Activated CD4-positive, alpha-beta T cell treated with anti-CD3 and anti-CD28 coated beads, Interleukin-2, amount 50 U/mL, for 16 hours (primary cell): ENCODE measurements around the gene ERBB3.

Source experiments
- DNase-seq: peaks from one replicate; pipeline ENCODE4 v3.0.0-alpha.2; 2020

The ERBB3 gene

DNA sequence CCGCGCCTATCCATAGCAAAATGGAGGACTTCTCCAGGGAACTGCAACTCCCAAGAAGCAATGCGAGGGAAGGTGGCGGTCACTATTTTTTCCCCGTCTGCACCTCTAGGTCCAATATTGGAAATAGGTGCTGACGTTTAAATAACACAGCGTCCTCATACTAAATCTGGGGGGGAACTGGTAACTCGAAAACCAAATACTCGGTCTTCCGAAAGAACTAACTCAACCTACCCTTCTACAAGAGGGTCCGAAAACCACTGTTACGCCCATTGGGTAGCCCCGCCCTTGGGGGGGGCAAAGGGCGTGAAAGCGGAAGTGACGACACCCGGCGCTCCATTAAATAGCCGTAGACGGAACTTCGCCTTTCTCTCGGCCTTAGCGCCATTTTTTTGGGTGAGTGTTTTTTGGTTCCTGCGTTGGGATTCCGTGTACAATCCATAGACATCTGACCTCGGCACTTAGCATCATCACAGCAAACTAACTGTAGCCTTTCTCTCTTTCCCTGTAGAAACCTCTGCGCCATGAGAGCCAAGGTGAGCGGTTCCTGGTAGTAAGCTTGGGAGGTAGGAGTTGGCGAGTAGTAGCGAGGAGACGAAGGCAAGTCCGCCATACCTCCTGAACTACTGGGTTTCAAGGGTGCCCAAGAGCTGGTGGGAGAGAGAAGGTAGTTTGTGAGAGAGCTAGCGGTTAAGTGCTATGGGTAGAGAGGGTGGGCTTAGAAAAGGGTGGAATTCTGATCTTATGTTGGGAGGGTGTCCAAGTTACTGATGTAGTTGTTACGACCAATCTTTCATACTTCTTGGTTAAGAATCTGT lies 36.5 kb downstream of the ERBB3 start, which contains the start of gene RPL41:
Gene RPL41, plus strand, starts transcription at position 367 of the 815 bp plus-strand sequence.
- DNase-seq: peak; percentile 95

GRCh38 chr12:56117082-56117706 lies 37.2 kb downstream of the ERBB3 start:
- peak; percentile 29 for DNase-seq

DNA sequence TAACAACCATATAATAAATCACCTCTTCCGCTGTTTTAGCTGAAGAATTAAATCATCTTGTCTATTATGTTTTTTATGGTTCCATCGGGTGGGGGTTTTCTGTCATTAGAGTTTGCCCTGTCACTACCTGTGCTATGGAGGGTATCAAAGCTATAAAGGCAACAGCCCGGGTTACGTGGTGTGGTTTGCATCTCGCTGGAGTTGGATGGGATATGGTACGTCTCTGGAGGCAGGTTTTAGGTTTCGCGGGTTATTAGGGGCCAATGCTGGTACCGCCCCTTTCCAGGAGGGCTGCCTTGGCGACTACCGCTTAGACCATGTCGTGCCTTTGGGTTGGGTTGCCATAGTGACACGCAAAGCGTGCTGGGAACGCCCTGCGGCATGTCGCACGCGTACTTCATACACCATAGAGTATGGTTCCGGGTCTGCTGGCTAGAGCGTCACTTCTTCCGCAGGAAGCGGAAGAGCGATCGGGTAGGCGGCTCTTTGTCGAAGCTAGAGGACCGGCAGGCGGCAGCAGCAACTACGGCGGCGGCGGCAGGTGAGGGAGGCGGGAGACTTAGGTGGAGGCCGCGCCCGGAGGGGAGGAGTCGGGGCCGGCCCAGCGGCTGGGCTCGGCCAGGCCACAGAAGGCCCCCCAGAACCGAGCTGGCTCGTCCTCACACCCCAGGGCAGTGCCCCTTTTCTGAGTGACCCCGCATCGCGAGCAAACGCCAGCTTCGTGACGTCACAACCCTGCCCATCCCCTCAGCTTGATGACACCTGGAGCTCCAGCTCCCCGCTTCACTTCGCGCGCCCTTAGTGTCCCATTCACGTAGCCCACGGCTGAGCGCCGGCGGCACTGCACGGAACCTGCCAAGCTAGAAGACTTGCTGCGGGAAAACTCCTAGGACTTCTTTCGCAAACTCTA lies 38.1 kb downstream of the ERBB3 start, which contains the start of gene ZC3H10:
Gene ZC3H10, plus strand, starts transcription at position 489 of the 910 bp plus-strand sequence. CDS start 2,297 bp downstream, outside the sequence.
- DNase-seq: peak; percentile 100

DNA sequence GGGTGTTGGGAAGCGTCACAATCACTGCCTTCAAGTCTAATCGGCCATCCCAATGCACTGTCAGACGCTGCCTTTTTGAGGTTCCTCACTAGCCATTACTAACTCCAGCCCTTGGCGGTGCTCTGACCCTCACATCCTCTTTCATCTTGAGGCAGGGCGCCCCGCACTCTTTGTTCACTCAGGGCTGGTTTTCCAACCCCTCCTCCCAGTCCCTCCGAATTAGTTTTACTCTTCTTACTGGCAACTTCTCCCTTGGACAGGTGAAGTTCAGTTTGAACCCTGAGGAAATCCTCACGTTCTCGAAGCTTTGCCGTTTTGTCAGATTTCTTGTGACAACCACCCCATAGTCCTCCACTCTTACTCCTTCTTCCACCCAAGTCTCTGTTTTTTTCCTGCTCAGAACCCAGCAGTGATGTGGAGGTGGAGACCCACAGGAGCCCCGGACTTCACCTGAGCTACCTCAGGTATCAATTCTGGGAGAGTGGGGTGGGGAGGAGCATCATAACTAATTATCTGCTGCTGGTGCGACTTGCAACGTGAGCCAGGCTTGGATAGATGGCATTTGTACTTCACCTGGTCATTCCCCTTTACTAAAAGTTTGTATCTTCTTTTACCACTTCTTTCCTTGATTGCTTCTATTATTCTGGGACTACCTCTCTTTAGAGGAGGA lies 38.9 kb downstream of the ERBB3 start:
- no peak for DNase-seq

DNA sequence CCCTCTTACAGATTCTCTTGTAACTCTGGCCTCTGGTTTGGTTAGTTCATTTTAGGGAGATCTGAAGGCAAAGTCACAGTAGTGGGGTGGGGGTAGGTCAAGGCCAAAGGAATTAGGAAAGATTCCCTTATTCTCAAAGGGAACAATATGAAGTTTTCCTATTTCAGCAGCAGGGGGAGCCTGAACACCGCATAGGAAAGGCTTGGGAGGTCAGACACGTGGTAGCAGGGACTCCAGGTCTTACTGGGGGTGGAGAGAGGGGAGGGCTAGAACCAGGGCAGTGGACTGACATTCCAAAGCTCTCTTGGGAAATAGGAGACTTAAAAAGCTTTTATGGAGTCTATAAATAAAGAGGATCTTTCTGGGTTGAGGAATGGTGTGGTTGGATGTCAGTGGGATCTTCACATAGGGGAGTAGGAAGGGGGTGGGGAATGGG lies 39.4 kb downstream of the ERBB3 start:
- peak; percentile 75 for DNase-seq

DNA sequence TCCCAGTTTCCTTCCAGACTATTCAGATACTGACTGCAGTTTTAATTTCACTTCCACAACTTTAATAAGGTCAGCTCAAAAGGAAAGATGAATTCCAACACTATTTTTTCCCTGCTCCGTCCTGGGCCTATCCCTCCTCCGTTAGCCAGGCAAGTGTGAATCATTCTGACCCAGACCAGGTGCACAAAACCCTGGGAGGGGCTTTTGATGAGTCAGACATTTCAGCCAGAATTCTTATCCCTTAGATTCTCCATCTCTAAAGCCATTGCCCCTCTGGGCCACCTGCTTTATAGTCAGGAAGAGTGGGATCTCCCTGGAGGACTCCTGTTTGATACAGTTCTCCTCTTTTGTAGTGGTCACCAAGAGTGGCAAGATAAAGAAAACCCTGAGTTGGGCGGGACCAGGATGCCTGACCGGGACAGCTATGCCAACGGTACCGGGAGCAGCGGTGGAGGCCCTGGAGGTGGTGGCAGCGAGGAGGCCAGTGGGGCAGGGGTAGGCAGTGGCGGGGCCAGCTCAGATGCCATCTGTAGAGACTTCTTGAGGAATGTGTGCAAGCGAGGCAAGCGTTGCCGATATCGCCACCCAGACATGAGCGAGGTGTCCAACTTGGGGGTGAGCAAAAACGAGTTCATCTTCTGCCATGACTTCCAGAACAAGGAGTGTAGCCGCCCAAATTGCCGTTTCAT lies 40.3 kb downstream of the ERBB3 start:
- no peak for DNase-seq

DNA sequence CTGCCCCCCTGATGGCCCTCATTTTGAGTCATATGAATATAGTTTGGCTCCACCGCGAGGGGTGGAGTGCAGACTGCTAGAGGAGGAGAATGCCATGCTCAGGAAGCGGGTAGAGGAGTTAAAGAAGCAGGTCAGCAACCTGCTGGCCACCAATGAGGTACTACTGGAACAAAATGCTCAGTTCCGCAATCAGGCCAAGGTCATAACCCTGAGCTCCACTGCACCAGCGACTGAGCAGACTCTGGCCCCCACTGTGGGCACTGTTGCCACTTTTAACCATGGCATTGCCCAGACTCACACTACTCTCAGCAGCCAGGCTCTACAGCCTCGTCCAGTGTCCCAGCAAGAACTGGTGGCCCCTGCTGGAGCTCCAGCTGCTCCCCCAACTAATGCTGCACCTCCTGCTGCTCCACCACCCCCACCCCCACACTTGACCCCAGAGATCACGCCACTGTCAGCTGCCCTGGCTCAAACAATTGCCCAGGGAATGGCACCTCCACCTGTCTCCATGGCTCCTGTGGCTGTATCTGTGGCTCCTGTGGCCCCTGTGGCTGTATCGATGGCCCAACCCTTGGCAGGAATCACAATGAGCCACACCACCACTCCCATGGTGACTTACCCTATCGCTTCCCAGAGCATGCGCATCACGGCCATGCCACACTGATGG lies 41.4 kb downstream of the ERBB3 start:
- DNase-seq: no peak

DNA sequence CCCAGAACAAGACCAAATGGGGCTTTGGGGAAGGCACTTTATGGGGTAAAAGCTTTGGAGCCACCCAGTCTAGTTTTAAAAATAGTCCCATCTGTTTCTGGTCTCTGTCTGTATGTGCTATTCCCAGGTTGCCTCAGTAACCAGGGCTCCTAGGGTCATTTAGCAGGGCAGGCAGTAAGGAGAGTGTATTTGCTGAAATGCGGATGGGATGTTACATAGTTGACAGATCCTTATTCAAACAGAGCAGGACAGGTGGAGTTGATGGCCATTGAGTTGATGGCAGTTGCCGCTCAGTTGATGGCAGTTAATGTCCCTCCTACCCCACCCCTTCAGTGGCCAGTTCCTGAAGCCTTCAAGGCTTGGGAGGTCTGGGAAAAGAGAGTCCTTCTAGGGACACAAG lies 42.7 kb downstream of the ERBB3 start:
- no peak for DNase-seq

DNA sequence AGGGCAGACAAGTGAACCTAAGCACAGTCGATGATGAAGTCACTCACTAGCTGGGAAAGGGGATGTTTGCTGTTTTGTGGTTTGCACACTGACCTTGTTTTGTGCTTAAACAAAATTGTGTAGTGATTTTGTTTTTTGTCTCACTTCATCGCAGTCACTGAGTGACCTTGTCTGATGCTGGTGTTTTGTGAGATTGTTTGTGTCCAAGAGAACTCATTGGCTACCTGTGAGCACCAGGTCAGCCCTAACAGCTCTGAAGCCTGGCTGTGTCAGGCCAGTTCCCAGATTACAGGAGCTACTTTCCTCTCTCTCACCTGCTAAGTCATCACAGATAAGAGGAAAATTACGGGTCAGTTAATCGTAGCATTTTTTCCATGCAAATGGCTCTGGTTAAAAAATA lies 44.2 kb downstream of the ERBB3 start:
- DNase-seq: no peak

DNA sequence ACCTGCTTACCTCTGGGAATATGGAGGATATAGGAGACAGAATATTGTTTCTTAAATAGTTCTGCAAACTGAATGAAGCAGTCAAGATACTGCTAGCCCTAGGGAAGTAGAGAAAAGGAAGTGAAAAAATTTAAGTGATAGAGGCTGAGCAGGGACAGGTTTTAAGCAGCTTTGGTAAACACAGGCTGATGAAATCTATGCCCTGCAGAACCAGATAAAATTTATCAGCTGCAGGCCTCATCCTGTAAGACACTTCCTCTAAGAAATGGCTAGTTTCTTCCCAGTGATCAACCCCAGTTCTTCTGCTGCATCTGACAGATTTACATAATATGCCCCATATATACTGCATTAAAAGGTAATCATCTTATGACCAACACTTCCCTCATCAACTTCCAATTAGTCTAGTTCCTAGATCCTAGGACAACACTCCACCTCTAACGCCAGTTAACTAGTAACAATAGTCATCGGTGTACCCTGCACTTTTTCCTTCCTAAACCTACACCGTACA lies 46.8 kb downstream of the ERBB3 start:
- no peak for DNase-seq

- no peak for DNase-seq
Observed at GRCh38 chr12:56127485-56127887, 47.5 kb downstream of the ERBB3 start.

GRCh38 chr12:56127888-56128669 lies 48.1 kb downstream of the ERBB3 start, which contains the start of gene ESYT1:
Gene ESYT1 (plus strand): TSS chr12:56128267. CDS start chr12:56128320, 53 bp downstream.
- DNase-seq: peak; percentile 100

DNA sequence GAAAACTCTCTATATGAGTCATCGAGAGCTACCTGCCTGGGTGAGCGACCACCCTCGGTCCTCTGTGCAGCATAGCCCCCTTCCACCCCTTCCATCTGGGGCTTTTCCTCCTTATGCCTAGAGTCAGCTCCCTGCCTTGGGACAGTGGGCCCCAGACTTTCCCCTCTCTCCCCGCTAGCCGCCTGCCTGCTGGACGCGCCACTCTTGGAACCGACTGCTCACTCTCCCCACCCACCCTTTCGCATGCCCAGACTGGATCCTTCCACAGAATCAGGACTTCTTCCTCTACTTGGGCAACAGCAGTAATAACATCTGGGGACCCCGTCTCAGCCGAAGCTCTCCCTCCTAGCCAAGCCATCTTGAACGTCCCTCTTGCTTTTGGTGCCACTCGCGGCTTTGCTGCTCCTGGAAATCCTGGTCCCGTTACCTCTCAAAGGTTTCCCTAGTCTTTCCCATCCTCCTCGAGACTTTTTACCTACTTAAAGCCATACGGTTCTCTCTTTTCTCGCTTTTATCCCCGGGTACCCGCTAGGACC lies 48.8 kb downstream of the ERBB3 start:
- DNase-seq: no peak

- DNase-seq: peak; percentile 82
Observed at GRCh38 chr12:56129206-56129941, 49.4 kb downstream of the ERBB3 start.

GRCh38 chr12:56129942-56130495 lies 50.1 kb downstream of the ERBB3 start:
- DNase-seq: no peak

DNA sequence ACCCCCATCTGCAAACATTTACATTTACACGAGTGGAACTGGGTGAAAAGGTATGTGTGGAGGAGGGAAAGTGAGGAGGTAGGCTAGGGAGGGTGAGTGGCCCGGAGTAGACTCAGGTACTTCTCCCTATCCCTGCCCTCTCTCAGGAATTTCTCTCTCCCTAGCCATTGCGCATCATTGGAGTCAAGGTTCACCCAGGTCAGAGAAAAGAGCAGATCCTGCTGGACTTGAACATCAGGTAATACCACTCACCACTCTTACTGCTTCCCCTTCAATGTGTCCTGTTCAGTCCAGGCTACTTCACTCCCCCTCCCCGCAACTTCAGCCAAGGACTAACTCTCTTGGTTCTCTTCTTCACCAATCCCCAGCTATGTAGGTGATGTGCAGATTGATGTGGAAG lies 50.9 kb downstream of the ERBB3 start:
- no peak for DNase-seq

DNA sequence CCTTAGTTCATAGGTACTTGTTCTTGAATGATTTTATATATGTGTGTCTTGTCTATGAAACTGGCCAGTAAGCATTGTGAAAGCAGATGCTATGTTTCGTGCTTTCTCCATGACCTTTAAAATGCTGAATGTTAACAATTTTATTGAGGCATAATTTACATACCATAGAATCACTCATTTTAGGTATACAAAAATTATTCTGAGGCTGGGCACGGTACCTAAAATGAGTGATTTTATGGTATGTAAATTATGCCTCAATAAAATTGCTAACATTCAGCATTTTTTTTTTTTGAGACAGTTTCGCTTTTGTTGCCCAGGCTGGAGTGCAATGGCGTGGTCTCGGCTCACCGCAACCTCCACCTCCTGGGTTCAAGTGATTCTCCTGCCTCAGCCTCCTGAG lies 54.9 kb downstream of the ERBB3 start:
- DNase-seq: no peak

GRCh38 chr12:56137853-56138571 lies 58.0 kb downstream of the ERBB3 start:
- no peak for DNase-seq
